Measurements from ENCODE around the gene STRN4.

The STRN4 gene

GRCh38 chr19:46731007-46731501 lies 15.2 kb downstream of the STRN4 start:
- no peak for DNase-seq
- Histone ChIP-seq H3K4me2 (ENCODE audit: low read depth, low read length) (no peak overlapping the region), H3K4me3 (ENCODE audit: low read length) (no peak overlapping the region), H3K9ac (ENCODE audit: low read length) (no peak overlapping the region), H3F3A (ENCODE audit: insufficient read depth, low read length) (peaks cover 8% of the 10 kb centered on the region; the same call in 1 of the 2 replicates), H3K36me3 (replicated peaks; ENCODE audit: insufficient read depth, low read length) (peaks cover 10% of the 10 kb centered on the region), H3K27me3 (replicated peaks; ENCODE audit: insufficient read depth, low read length) (no peaks in the 10 kb centered on the region), H2AFZ (ENCODE audit: low read length) (no peak overlapping the region), H3K9me2 (replicated peaks; ENCODE audit: insufficient read depth, low read length) (no peaks in the 10 kb centered on the region), H4K20me1 (ENCODE audit: insufficient read depth, low read length) (0 out of 2 replicates have a peak, but pooled peaks cover 15% of the 10 kb centered on the region), H3K4me1 (ENCODE audit: low read length) (no peaks in the 10 kb centered on the region), H3K79me2 (ENCODE audit: low read length) (peaks cover 81% of the 10 kb centered on the region), H3K27ac (ENCODE audit: low read length) (no peak overlapping the region), H3K9me3 (replicated peaks; ENCODE audit: insufficient read depth, low read length) (no peaks in the 10 kb centered on the region)
- no peak for TF ChIP-seq CTCF (IDR thresholded peaks at IDR 0.05; ENCODE audit: low read length)

GRCh38 chr19:46730595-46730994 lies 15.7 kb downstream of the STRN4 start:
- Histone ChIP-seq H3K4me3 (ENCODE audit: low read length) (no peak overlapping the region), H4K20me1 (ENCODE audit: insufficient read depth, low read length) (0 out of 2 replicates have a peak, but pooled peaks cover 15% of the 10 kb centered on the region), H3F3A (ENCODE audit: insufficient read depth, low read length) (peaks cover 8% of the 10 kb centered on the region; the same call in 1 of the 2 replicates), H3K36me3 (replicated peaks; ENCODE audit: insufficient read depth, low read length) (peaks cover 10% of the 10 kb centered on the region), H3K27ac (ENCODE audit: low read length) (no peak overlapping the region), H3K79me2 (ENCODE audit: low read length) (peaks cover 81% of the 10 kb centered on the region), H3K9ac (ENCODE audit: low read length) (no peak overlapping the region), H3K9me2 (replicated peaks; ENCODE audit: insufficient read depth, low read length) (no peaks in the 10 kb centered on the region), H3K27me3 (replicated peaks; ENCODE audit: insufficient read depth, low read length) (no peaks in the 10 kb centered on the region), H3K4me1 (ENCODE audit: low read length) (no peaks in the 10 kb centered on the region), H2AFZ (ENCODE audit: low read length) (no peak overlapping the region), H3K9me3 (replicated peaks; ENCODE audit: insufficient read depth, low read length) (no peaks in the 10 kb centered on the region), H3K4me2 (ENCODE audit: low read depth, low read length) (no peak overlapping the region)
- no peak for TF ChIP-seq EZH2phosphoT487 (IDR thresholded peaks at IDR 0.05; ENCODE audit: low read length)
- TF ChIP-seq EZH2 (optimal IDR thresholded peaks at IDR 0.05; ENCODE audit: low read depth, low read length): no peak
- no peak for TF ChIP-seq CTCF (IDR thresholded peaks at IDR 0.05; ENCODE audit: low read length)
- DNase-seq: no peak

- H3K27me3 ChIP-seq (replicated peaks; ENCODE audit: insufficient read depth, low read length): no peaks in the 10 kb centered on the region
- peaks cover 8% of the 10 kb centered on the region; the same call in 1 of the 2 replicates for H3F3A ChIP-seq (ENCODE audit: insufficient read depth, low read length)
- peaks cover 10% of the 10 kb centered on the region for H3K36me3 ChIP-seq (replicated peaks; ENCODE audit: insufficient read depth, low read length)
- TF ChIP-seq EZH2phosphoT487 (IDR thresholded peaks at IDR 0.05; ENCODE audit: low read length) (no peak), CTCF (IDR thresholded peaks at IDR 0.05; ENCODE audit: low read length) (no peak), EZH2 (optimal IDR thresholded peaks at IDR 0.05; ENCODE audit: low read depth, low read length) (no peak)
- no peak for DNase-seq
- H3K9me2 ChIP-seq (replicated peaks; ENCODE audit: insufficient read depth, low read length): no peaks in the 10 kb centered on the region
- H3K4me3 ChIP-seq (ENCODE audit: low read length): no peak overlapping the region
- no peak overlapping the region for H3K9ac ChIP-seq (ENCODE audit: low read length)
- H3K9me3 ChIP-seq (replicated peaks; ENCODE audit: insufficient read depth, low read length): no peaks in the 10 kb centered on the region
- 0 out of 2 replicates have a peak, but pooled peaks cover 15% of the 10 kb centered on the region for H4K20me1 ChIP-seq (ENCODE audit: insufficient read depth, low read length)
- H3K27ac ChIP-seq (ENCODE audit: low read length): no peak overlapping the region
- H3K79me2 ChIP-seq (ENCODE audit: low read length): peaks cover 77% of the 10 kb centered on the region
- no peak overlapping the region for H2AFZ ChIP-seq (ENCODE audit: low read length)
- H3K4me1 ChIP-seq (ENCODE audit: low read length): no peaks in the 10 kb centered on the region
- no peak overlapping the region for H3K4me2 ChIP-seq (ENCODE audit: low read depth, low read length)
Measured at GRCh38 chr19:46730187-46730586, 16.1 kb downstream of the STRN4 start.

Data from MM.1S (cell line).